ENCODE results near the gene GRIN2C. TPM values are rescaled to one million over a fixed set of nuclear protein-coding genes. Genes with fewer than 3 reads are reported as not detected.

GRIN2C gene
- total and polyA plus RNA-seq, 9 of the 15 experiments (the other 6 are each of a cell fraction or from before 2014, with no cell fraction given) = under 0.01 to 0.33 (median 0.10) TPM; not detected in 2

- in situ Hi-C loops (cut with MboI) (loop anchor here (5.0 kb wide), 1 partner anchor 63 kb away; no protein-coding TSS in a partner anchor), intact Hi-C loops (cut with micrococcal nuclease) (no loop called here)
- ChIA-PET CTCF (ENCODE audit: low intra/inter-chr PET ratio) (no interaction called here), POLR2A (interaction anchor here (1.0 to 1.8 kb wide), 2 partner anchors 12 to 88 kb away, joined by 3 to 6 read pairs; no protein-coding TSS in a partner anchor)
- Histone ChIP-seq H3K4me1 (replicated peaks in 1 of 2; ENCODE audit: control insufficient read depth in 2 of 2, insufficient read depth in 2 of 2, low read length in 2 of 2) (peaks cover 0 to 43% of the 10 kb centered on the region in 2 experiments; a peak in 2 of 5 replicates), H3K27ac (ENCODE audit: extremely low read depth, low read depth, low read length) (no peak overlapping the region), H3K9me3 (replicated peaks; ENCODE audit: control insufficient read depth, insufficient read depth, low read depth, low read length) (no peaks in the 10 kb centered on the region), H2AFZ (ENCODE audit: low read depth, low read length) (no peak overlapping the region), H3K36me3 (ENCODE audit: control insufficient read depth, insufficient read depth, low read length) (no peaks in the 10 kb centered on the region), H3K27me3 (ENCODE audit: control insufficient read depth in 2 of 2, insufficient read depth in 2 of 2, low read length in 2 of 2) (peaks cover 0 to 37% of the 10 kb centered on the region in 2 experiments; a peak in 2 of 5 replicates), H4K20me1 (replicated peaks; ENCODE audit: control insufficient read depth, insufficient read depth, low read length) (0 out of 2 replicates have a peak, but pooled peaks cover 3% of the 10 kb centered on the region), H3K9ac (ENCODE audit: insufficient read depth in 1 of 2, low read depth in 2 of 2, low read length in 2 of 2) (no peak overlapping the region), H3K4me3 (no peak overlapping the region), H3K4me2 (ENCODE audit: insufficient read depth, low read length) (no peak overlapping the region), H3K79me2 (ENCODE audit: control insufficient read depth, insufficient read depth, low read length) (no peaks in the 10 kb centered on the region), H3K9me1 (ENCODE audit: control insufficient read depth, insufficient read depth, low read length) (no peaks in the 10 kb centered on the region)
- FAIRE-seq (no peak), ATAC-seq (no peak), DNase-seq (ENCODE audit: extremely low read depth in 1 of 4, low spot score in 3 of 4) (no peak)
- peak; percentile 26; the same call in 1 of the 2 replicates for TF ChIP-seq CEBPB (tag; IDR thresholded peaks at IDR 0.05)
- TF ChIP-seq CREBBP (IDR thresholded peaks at IDR 0.05; ENCODE audit: low read depth, low read length) = no peak
- TF ChIP-seq ATF3 (IDR thresholded peaks at IDR 0.05) = peak; percentile 45; the same call in 1 of the 2 replicates
- TF ChIP-seq ATF3 (CRISPR knock-in tag; conservative IDR thresholded peaks at IDR 0.05) = no peak
- TF ChIP-seq IRF9 (tag; IDR thresholded peaks at IDR 0.05) = no peak
- TF ChIP-seq RBM25 (IDR thresholded peaks at IDR 0.05; ENCODE audit: low read depth, low read length, severe bottlenecking) = peak; percentile 67
- peak; percentile 82 for TF ChIP-seq ZFP36 (IDR thresholded peaks at IDR 0.05; ENCODE audit: low read depth, low read length, partially characterized antibody)
- TF ChIP-seq ADNP (tag; IDR thresholded peaks at IDR 0.05) = peak; percentile 71; the same call in 1 of the 2 replicates
- TF ChIP-seq KDM1A (IDR thresholded peaks at IDR 0.05) = peak; percentile 39 to 71; a peak in 3 of 4 replicates
- TF ChIP-seq BCOR (IDR thresholded peaks at IDR 0.05) = peak; percentile 73
- TF ChIP-seq SMARCA5 (IDR thresholded peaks at IDR 0.05) = peak; percentile 36; the same call in 1 of the 2 replicates
- peak in 1 of 2 experiments; percentile 54; a peak in 2 of 4 replicates for TF ChIP-seq RCOR1 (IDR thresholded peaks at IDR 0.05; ENCODE audit: borderline replicate concordance in 1 of 2, low read depth in 2 of 2, low read length in 2 of 2)
- TF ChIP-seq HNRNPUL1 (IDR thresholded peaks at IDR 0.05; ENCODE audit: low read length) = no peak
- TF ChIP-seq PPARD (CRISPR knock-in tag; IDR thresholded peaks at IDR 0.05) = no peak
- TF ChIP-seq CEBPG (CRISPR knock-in tag; IDR thresholded peaks at IDR 0.05) = peak; percentile 11; the same call in 1 of the 2 replicates
- TF ChIP-seq CEBPG (tag; conservative IDR thresholded peaks at IDR 0.05 in 1 of 2, IDR thresholded peaks at IDR 0.05 in 1 of 2) = no peak
- no peak for TF ChIP-seq STAT5A (IDR thresholded peaks at IDR 0.05; ENCODE audit: borderline replicate concordance, low read length)
- TF ChIP-seq HDAC2 (IDR thresholded peaks at IDR 0.05) = 0 out of 2 replicates have a peak, but pooled peaks have one; percentile 23
- no peak for TF ChIP-seq THRA (IDR thresholded peaks at IDR 0.05)
- TF ChIP-seq THAP7 (CRISPR knock-in tag; IDR thresholded peaks at IDR 0.05) = no peak
- no TSS peak for BruUV-seq (replicated peaks)
- 18% methylated on average over 3 of the region's 4 CpGs for WGBS (ENCODE audit: insufficient coverage, low coverage, missing lambda C conversion rate)
Measured at GRCh38 chr17:74855323-74855722, 4.4 kb downstream of the GRIN2C start.

All from K562 (cell line).